MM.1S (cell line): ENCODE measurements around the gene FGFR2.

ENCODE experiments used
- CTCF ChIP-seq: fragments of 300-600 bp; sonication (generic); IDR thresholded peaks from 2 replicates; pipeline ENCODE4 v1.5.1; 2016; ENCODE audit warnings: antibody characterized with exemption, low read length, mixed read lengths
- EZH2 ChIP-seq: fragments of 300-600 bp; sonication (generic); optimal IDR thresholded peaks from 2 replicates; pipeline ENCODE3; 2017; ENCODE audit warnings: low read depth, mild to moderate bottlenecking, antibody characterized with exemption, low read length, mixed read lengths
- EZH2phosphoT487 ChIP-seq: fragments of 300-600 bp; sonication (generic); IDR thresholded peaks from 2 replicates; pipeline ENCODE4 v1.6.1; 2018; ENCODE audit warnings: antibody characterized with exemption, low read length

- TF ChIP-seq CTCF (no peak), EZH2phosphoT487 (no peak), EZH2 (no peak)
Observed at GRCh38 chr10:121567569-121567968, 30.7 kb downstream of the FGFR2 start.
